T-helper 2 cell treated with Interferon-gamma antibody and Interleukin-4, amounts not matched to agents 5 μg/mL and 100 μg/mL, for 36 hours (primary cell): ENCODE data around the gene MYO5A.
"Not testable (repeated sequence)": the region's sequence is repeated elsewhere in the genome, so short reads cannot be mapped to it uniquely, and the experiment has no call there.

Experiments used
- DNase-seq: peaks from one replicate; pipeline ENCODE4 v3.0.0; 2021; ENCODE audit warnings: low spot score
- H3K27ac Mint-ChIP-seq: one replicate; pipeline ENCODE4 v1.8.0; 2021; ENCODE audit warnings: mild to moderate bottlenecking, mixed read lengths
- H3K27me3 Mint-ChIP-seq: one replicate; pipeline ENCODE4 v1.8.0; 2021; ENCODE audit warnings: low read depth, mixed read lengths
- H3K36me3 Mint-ChIP-seq: one replicate; pipeline ENCODE4 v1.8.0; 2021; ENCODE audit warnings: low read depth, mixed read lengths
- H3K4me1 Mint-ChIP-seq: one replicate; pipeline ENCODE4 v1.8.0; 2021; ENCODE audit warnings: low read depth, mixed read lengths
- H3K4me3 Mint-ChIP-seq: one replicate; pipeline ENCODE4 v1.8.0; 2022; ENCODE audit warnings: mild to moderate bottlenecking, moderate library complexity, mixed read lengths
- H3K9me3 Mint-ChIP-seq: one replicate; pipeline ENCODE4 v1.8.0; 2021; ENCODE audit warnings: mixed read lengths

MYO5A gene

GRCh38 chr15:52527196-52527910, 1.3 kb downstream of the MYO5A start:
- Mint-ChIP-seq H3K27me3 (peaks cover 10% of the 10 kb centered on the region), H3K9me3 (no peaks in the 10 kb centered on the region), H3K4me1 (peaks cover 19% of the 10 kb centered on the region), H3K27ac (peak overlapping the region; percentile 82), H3K36me3 (peaks cover 4% of the 10 kb centered on the region), H3K4me3 (peak overlapping the region; percentile 93)
- DNase-seq, result no peak

DNA sequence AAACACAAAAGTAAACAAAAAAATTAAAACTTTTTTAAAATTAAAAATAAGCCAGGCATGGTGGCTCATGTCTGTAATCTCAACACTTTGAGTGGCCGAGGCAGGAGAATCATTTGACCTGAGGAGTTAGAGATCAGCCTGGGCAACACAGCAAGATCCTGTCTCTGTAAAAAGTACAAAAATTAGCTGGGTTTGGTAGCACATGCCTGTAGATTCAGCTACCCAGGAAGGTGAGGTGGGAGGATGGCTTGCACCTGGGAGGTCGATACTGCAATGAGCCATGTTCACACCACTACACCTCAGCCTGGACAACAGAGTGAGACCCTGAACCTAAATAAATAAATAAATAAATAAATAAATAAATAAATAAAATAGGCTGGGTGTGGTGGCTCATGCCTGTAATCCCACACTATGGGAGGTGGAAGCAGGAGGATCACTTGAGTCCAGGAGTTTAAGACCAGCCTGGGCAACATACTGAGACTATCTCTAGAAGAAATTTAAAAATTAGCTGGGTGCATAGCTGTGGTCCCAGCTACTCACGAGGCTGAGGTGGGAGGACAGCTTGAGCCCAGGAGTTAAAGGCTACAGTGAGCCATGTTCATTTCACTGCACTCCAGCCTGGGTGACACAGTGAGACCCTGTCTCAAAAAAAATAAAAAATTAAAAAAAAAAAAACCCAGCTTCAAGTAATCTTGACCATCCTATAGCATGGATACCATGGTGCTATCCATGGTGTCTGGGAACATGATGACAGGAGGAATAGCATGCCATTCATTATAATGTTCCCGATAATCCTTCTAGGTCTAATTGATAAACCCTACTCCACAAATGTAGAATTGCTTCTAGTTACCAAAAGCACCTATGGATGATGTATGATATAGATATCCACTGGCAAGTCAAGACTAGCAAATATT, 4.2 kb downstream of the MYO5A start:
- H3K9me3 Mint-ChIP-seq, result no peaks in the 10 kb centered on the region
- H3K27ac Mint-ChIP-seq, result no peak overlapping the region
- peaks cover 4% of the 10 kb centered on the region for H3K36me3 Mint-ChIP-seq
- peaks cover 16% of the 10 kb centered on the region for H3K4me1 Mint-ChIP-seq
- H3K4me3 Mint-ChIP-seq, result no peak overlapping the region
- no peak for DNase-seq
- H3K27me3 Mint-ChIP-seq, result no peaks in the 10 kb centered on the region

DNA sequence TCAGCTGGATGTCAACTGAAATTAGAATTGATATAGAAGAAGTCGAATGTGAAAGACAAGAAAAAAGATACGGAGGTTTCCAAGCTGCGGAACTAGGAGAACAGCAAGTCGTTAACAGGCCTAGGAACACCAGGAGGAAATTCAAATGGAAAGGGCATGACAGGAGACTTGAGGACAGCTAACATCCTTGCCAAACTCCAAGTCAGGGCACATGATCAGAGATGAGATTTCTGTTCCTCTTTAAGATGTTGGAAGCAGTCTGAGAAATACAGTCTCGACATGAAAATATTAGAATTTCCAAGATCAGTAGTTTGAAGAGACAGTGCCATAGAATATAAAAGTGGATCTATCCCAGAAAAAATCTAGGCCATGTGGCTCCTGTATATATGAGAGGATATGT, 5.0 kb downstream of the MYO5A start:
- H3K36me3 Mint-ChIP-seq, result peaks cover 4% of the 10 kb centered on the region
- H3K27me3 Mint-ChIP-seq, result no peaks in the 10 kb centered on the region
- no peak overlapping the region for H3K27ac Mint-ChIP-seq
- H3K4me1 Mint-ChIP-seq, result peaks cover 20% of the 10 kb centered on the region
- no peak overlapping the region for H3K4me3 Mint-ChIP-seq
- H3K9me3 Mint-ChIP-seq, result no peaks in the 10 kb centered on the region
- no peak for DNase-seq

DNA sequence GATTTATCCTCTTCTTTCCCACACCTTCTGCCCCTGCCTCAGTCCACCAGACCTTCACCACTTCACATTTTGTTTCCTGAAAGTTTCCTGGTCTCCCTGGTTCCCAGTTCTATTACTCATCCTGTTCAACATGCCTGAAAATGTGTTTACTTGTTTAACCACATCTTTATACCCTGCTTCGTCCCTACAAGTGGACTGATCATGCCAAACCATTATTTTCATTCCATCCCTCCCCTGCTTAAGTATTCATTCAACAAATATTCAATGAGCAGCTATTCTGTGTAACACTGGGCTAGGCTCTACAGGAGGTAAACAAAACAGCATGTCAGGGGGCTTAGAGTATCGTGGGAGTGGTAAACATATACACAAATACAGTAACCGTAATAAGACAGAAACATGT, 5.5 kb downstream of the MYO5A start:
- peaks cover 23% of the 10 kb centered on the region for H3K4me1 Mint-ChIP-seq
- no peak for DNase-seq
- H3K9me3 Mint-ChIP-seq, result no peaks in the 10 kb centered on the region
- H3K4me3 Mint-ChIP-seq, result no peak overlapping the region
- peaks cover 4% of the 10 kb centered on the region for H3K36me3 Mint-ChIP-seq
- H3K27ac Mint-ChIP-seq, result no peak overlapping the region
- no peaks in the 10 kb centered on the region for H3K27me3 Mint-ChIP-seq

- Mint-ChIP-seq H3K36me3 (peaks cover 1% of the 10 kb centered on the region), H3K27me3 (no peaks in the 10 kb centered on the region), H3K4me3 (no peak overlapping the region), H3K27ac (no peak overlapping the region), H3K9me3 (no peaks in the 10 kb centered on the region), H3K4me1 (peaks cover 18% of the 10 kb centered on the region)
- no peak for DNase-seq
These were observed 7.0 kb downstream of the MYO5A start for GRCh38 chr15:52521682-52522081.

- H3K4me1 Mint-ChIP-seq, result peaks cover 17% of the 10 kb centered on the region
- H3K36me3 Mint-ChIP-seq, result no peaks in the 10 kb centered on the region
- H3K9me3 Mint-ChIP-seq, result no peaks in the 10 kb centered on the region
- no peak overlapping the region for H3K27ac Mint-ChIP-seq
- no peak overlapping the region for H3K4me3 Mint-ChIP-seq
- DNase-seq, result no peak
- no peaks in the 10 kb centered on the region for H3K27me3 Mint-ChIP-seq
These were observed 8.3 kb downstream of the MYO5A start for GRCh38 chr15:52520421-52520820.

DNA sequence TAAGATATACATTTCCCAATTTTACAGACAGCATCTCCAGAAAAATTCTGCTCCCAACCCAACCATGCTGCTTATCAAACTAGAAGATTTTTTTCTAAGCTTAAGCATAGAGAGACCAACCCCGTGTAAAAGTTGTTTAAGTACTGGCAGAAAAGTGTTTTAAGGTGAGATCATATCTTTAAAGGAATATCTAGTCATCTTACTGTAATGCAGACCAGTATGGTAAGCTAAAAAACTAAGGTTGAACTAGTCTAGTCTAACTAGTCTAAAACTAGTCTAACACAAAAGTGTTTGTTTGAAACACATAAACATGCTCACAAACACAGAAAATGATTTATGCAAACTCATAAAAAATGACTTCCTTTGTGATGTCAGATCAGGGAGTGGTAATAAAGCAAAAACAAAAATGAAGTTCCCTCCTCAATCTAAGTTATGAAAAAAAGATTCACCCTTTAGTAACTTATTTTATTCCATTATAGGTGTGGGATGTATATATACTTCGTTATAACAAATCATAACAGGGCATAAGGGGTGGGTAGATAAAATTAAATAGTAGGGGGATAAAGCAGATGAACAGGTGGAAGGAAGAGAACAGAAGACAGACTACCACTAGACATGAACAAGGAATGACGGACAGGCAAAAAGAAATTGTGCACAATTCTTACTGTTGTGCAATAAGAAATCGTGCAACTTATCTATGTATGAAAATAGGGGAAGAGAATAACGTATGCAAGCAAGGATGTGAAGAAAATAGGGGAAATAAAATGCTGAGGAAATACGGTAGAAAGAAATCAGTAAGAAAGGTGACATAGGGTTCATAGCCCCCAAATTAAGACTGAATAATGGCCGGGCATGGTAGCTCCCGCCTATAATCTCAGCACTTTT, 10.0 kb downstream of the MYO5A start:
- no peaks in the 10 kb centered on the region for H3K36me3 Mint-ChIP-seq
- H3K4me1 Mint-ChIP-seq, result peaks cover 17% of the 10 kb centered on the region
- DNase-seq, result no peak
- H3K27ac Mint-ChIP-seq, result peak overlapping the region; percentile 49
- no peaks in the 10 kb centered on the region for H3K9me3 Mint-ChIP-seq
- no peak overlapping the region for H3K4me3 Mint-ChIP-seq
- H3K27me3 Mint-ChIP-seq, result no peaks in the 10 kb centered on the region

DNA sequence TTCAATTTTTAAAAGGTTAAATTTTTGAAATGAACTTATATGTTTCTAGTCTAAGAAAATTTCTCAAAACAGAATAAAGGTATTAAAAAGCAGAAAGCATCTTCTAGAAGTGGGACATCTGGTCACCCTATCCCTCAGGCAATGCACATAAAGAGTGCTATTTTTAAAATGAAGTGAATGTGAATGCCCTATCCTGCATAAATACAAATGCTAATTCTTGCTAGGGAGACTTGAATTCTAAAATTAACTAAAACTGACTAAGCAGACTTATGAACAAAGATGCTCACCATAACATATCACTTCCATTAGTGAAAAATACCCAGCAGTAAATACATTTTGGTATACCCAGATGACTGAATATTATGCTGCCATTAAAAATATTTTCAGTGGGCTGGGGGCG, 11.7 kb downstream of the MYO5A start:
- Mint-ChIP-seq H3K36me3 (no peaks in the 10 kb centered on the region), H3K27me3 (no peaks in the 10 kb centered on the region), H3K27ac (no peak overlapping the region), H3K4me1 (peaks cover 15% of the 10 kb centered on the region), H3K4me3 (no peak overlapping the region), H3K9me3 (no peaks in the 10 kb centered on the region)
- DNase-seq, result no peak

- Mint-ChIP-seq H3K36me3 (no peaks in the 10 kb centered on the region), H3K27me3 (peaks cover 3% of the 10 kb centered on the region), H3K27ac (no peak overlapping the region)
These were observed 13.3 kb downstream of the MYO5A start for GRCh38 chr15:52515343-52515742.

GRCh38 chr15:52514482-52514881, 14.2 kb downstream of the MYO5A start:
- peaks cover 11% of the 10 kb centered on the region for H3K4me1 Mint-ChIP-seq
- no peaks in the 10 kb centered on the region for H3K9me3 Mint-ChIP-seq
- H3K27me3 Mint-ChIP-seq, result peaks cover 5% of the 10 kb centered on the region
- no peak overlapping the region for H3K27ac Mint-ChIP-seq
- no peaks in the 10 kb centered on the region for H3K36me3 Mint-ChIP-seq
- no peak for DNase-seq
- no peak overlapping the region for H3K4me3 Mint-ChIP-seq

More at GRCh38 chr15:52515343-52515742, 13.3 kb downstream of the MYO5A start:
- no peak for DNase-seq
- H3K4me3 Mint-ChIP-seq, result no peak overlapping the region
- no peaks in the 10 kb centered on the region for H3K9me3 Mint-ChIP-seq
- H3K4me1 Mint-ChIP-seq, result peaks cover 11% of the 10 kb centered on the region

- not testable (repeated sequence) for H3K36me3 Mint-ChIP-seq, H3K27ac Mint-ChIP-seq
These were observed 15.8 kb downstream of the MYO5A start for GRCh38 chr15:52512869-52513268.

GRCh38 chr15:52511084-52511483, 17.6 kb downstream of the MYO5A start:
- Mint-ChIP-seq H3K4me3 (no peak overlapping the region), H3K36me3 (no peaks in the 10 kb centered on the region), H3K27me3 (peaks cover 5% of the 10 kb centered on the region), H3K27ac (no peak overlapping the region), H3K9me3 (no peaks in the 10 kb centered on the region), H3K4me1 (peaks cover 4% of the 10 kb centered on the region)
- no peak for DNase-seq

More at GRCh38 chr15:52512869-52513268, 15.8 kb downstream of the MYO5A start:
- H3K4me1 Mint-ChIP-seq, H3K27me3 Mint-ChIP-seq, H3K4me3 Mint-ChIP-seq, DNase-seq, H3K9me3 Mint-ChIP-seq: not testable (repeated sequence)

- no peak for DNase-seq
- H3K4me1 Mint-ChIP-seq, result peaks cover 11% of the 10 kb centered on the region
- no peaks in the 10 kb centered on the region for H3K36me3 Mint-ChIP-seq
- no peak overlapping the region for H3K4me3 Mint-ChIP-seq
- H3K9me3 Mint-ChIP-seq, result no peaks in the 10 kb centered on the region
- no peak overlapping the region for H3K27ac Mint-ChIP-seq
- H3K27me3 Mint-ChIP-seq, result peaks cover 5% of the 10 kb centered on the region
These were observed 19.0 kb downstream of the MYO5A start for GRCh38 chr15:52509500-52510245.
